ENCODE data around the gene TSPAN9.

TSPAN9 gene

GRCh38 chr12:3225154-3225795, 148.1 kb downstream of the TSPAN9 start:
- no peak for DNase-seq (ENCODE audit: low spot score)

- DNase-seq (ENCODE audit: low spot score) = no peak
Measured at GRCh38 chr12:3225796-3226180, 148.6 kb downstream of the TSPAN9 start.

- DNase-seq (ENCODE audit: low spot score) = no peak
Measured at GRCh38 chr12:3226264-3226663, 149.1 kb downstream of the TSPAN9 start.

GRCh38 chr12:3227076-3227975, 150.1 kb downstream of the TSPAN9 start:
- DNase-seq (ENCODE audit: low spot score) = no peak

- DNase-seq (ENCODE audit: low spot score) = no peak
Measured at GRCh38 chr12:3228552-3228951, 151.4 kb downstream of the TSPAN9 start.

- no peak for DNase-seq (ENCODE audit: low spot score)
Measured at GRCh38 chr12:3229577-3229976, 152.4 kb downstream of the TSPAN9 start.

GRCh38 chr12:3230758-3231375, 153.7 kb downstream of the TSPAN9 start:
- DNase-seq (ENCODE audit: low spot score) = no peak

- peak; percentile 74 for DNase-seq (ENCODE audit: low spot score)
Measured at GRCh38 chr12:3231399-3231876, 154.3 kb downstream of the TSPAN9 start.

GRCh38 chr12:3233797-3234196, 156.6 kb downstream of the TSPAN9 start:
- no peak for DNase-seq (ENCODE audit: low spot score)

- DNase-seq (ENCODE audit: low spot score) = no peak
Measured at GRCh38 chr12:3236345-3237187, 159.4 kb downstream of the TSPAN9 start.

- no peak for DNase-seq (ENCODE audit: low spot score)
Measured at GRCh38 chr12:3238196-3238595, 161.0 kb downstream of the TSPAN9 start.

GRCh38 chr12:3241621-3242020, 164.4 kb downstream of the TSPAN9 start:
- no peak for DNase-seq (ENCODE audit: low spot score)

- no peak for DNase-seq (ENCODE audit: low spot score)
Measured at GRCh38 chr12:3242199-3242863, 165.2 kb downstream of the TSPAN9 start.

GRCh38 chr12:3243376-3244084, 166.4 kb downstream of the TSPAN9 start:
- DNase-seq (ENCODE audit: low spot score) = peak; percentile 77

- peak; percentile 51 for DNase-seq (ENCODE audit: low spot score)
Measured at GRCh38 chr12:3244219-3244750, 167.1 kb downstream of the TSPAN9 start.

- no peak for DNase-seq (ENCODE audit: low spot score)
Measured at GRCh38 chr12:3246253-3246652, 169.1 kb downstream of the TSPAN9 start.

GRCh38 chr12:3247077-3247476, 169.9 kb downstream of the TSPAN9 start:
- DNase-seq (ENCODE audit: low spot score) = peak; percentile 50

- peak; percentile 86 for DNase-seq (ENCODE audit: low spot score)
Measured at GRCh38 chr12:3247629-3248161, 170.5 kb downstream of the TSPAN9 start.

GRCh38 chr12:3249081-3249800, 172.1 kb downstream of the TSPAN9 start:
- DNase-seq (ENCODE audit: low spot score) = no peak
